NCI-H510A treated with DMSO at 0.1 percent for 48 hours (cell line): ENCODE results near the gene STAM2.
"Not testable (repeated sequence)": the region's sequence is repeated elsewhere in the genome, so short reads cannot be mapped to it uniquely, and the experiment has no call there.

ENCODE experiments used
- DNase-seq: peaks from one replicate; lab custom pipeline; 2025; lab: John Stamatoyannopoulos, UW

The STAM2 gene

GRCh38 chr2:152172201-152172785 is 3.3 kb downstream of the STAM2 start:
- DNase-seq = not testable (repeated sequence)

GRCh38 chr2:152171718-152172117 is 3.8 kb downstream of the STAM2 start:
- no peak for DNase-seq

GRCh38 chr2:152169158-152169557 is 6.4 kb downstream of the STAM2 start:
- not testable (repeated sequence) for DNase-seq

DNA sequence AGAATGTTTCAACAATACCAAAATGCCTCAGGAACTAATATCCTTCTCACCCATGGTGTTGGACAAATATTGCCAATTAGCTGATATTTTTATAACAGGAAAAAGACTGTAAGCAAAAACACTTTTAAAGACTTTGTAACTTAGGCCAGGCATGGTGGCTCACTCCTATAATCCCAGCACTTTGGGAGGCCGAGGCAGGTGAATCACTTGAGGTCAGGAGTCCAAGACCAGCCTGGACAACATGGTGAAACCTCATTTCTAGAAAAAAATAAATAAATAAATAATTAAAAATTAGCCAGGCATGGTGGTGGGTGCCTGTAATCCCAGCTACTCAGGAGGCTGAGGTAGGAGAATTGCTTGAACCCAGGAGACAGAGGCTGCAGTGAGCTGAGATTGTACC is 8.1 kb downstream of the STAM2 start:
- DNase-seq = not testable (repeated sequence)

DNA sequence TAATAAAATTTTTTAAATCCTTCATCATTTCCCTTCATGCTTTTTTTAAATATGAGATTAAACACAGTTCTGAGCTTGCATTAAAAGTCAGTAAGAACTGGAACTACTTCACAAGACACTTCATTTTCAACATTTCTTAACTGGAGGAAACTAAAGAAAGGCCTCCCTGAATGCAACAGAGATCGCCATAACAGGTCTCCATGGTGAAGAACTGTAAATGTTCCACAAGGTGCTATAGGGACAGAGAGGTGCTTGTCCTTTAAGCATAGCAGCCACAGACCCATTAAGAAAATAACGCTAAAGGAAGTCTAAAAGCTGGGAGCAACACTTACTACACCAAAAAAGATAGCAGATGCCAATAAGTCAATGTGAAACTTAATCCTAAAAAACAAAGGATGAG is 8.5 kb downstream of the STAM2 start:
- no peak for DNase-seq

GRCh38 chr2:152166633-152167032 is 8.9 kb downstream of the STAM2 start:
- no peak for DNase-seq

DNA sequence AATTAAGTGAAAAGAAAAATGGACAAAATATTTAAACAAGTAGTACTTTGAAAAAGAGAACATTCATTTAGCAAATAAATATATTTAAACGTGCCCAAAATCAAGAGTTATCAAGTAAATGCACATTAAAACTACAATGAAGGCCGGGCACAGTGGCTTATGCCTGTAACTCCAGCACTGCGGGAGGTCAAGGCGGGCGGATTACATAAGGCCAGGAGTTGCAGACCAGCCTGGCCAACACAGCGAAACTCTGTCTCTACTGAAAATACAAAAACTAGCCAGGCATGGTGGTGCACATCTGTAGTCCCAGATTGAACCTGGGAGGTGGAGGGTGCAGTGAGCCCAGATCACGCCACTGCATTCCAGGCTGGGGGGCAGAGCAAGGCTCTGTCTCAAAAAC is 9.8 kb downstream of the STAM2 start:
- DNase-seq = no peak

DNA sequence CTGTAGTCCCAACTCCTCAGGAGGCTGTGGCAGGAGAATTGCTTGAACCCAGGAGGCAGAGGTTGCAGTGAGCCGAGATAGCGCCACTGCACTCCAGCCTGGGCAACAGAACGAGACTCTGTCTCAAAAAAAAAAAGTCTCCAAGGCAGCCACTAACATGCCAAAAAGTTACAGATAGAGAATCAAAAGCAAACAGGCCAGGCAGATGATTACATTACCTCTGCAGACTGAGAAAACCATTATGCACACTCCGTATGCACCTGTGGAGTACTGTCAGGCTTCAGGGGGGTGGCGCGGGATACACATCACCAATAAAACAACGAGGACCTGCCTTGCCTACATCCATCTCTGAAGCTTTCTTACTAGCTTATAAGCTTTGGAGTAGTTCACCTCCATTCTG is 10.3 kb downstream of the STAM2 start:
- no peak for DNase-seq

- DNase-seq = not testable (repeated sequence)
These were observed 11.9 kb downstream of the STAM2 start for GRCh38 chr2:152163669-152164068.

GRCh38 chr2:152162141-152162540 is 13.4 kb downstream of the STAM2 start:
- no peak for DNase-seq

DNA sequence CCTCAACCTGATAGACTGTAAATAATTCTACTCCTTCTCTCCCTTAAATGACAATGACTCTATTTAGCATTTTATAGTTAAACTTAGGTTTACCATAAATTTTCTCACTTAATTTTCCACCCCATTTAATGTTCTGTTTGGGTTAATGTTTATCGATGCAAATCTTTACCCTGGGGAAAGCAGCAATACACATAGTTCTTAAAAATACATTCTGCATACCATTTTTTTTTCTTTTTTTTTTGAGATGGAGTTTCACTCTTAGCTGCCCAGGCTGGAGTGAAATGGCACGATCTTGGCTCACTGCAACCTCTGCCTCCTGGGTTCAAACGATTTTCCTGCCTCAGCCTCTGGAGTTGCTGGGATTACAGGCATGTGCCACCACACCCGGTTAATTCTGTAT is 14.0 kb downstream of the STAM2 start:
- no peak for DNase-seq

GRCh38 chr2:152160378-152160777 is 15.2 kb downstream of the STAM2 start:
- not testable (repeated sequence) for DNase-seq

GRCh38 chr2:152157253-152157652 is 18.3 kb downstream of the STAM2 start:
- DNase-seq = no peak

DNA sequence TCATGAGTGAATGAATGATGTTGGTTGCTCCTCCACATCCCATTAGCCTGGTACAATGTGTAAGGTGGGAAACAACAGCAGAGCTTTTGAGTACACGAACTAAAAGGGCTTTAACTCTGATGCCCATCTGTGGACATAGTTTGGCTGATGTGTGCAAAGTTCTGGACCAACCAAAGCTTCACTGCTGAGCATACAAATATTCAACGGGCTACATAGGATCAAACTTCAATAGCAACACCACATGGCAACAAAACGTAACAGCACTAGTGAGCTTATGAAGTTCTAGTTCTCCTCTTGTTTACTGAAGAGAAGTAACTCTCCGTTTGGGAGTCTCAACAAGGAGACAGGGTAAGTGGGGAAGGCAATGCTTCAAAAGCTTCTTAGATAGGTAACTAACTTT is 20.4 kb downstream of the STAM2 start:
- no peak for DNase-seq

- no peak for DNase-seq
These were observed 21.1 kb downstream of the STAM2 start for GRCh38 chr2:152154462-152154861.

GRCh38 chr2:152134488-152135280 is 40.9 kb downstream of the STAM2 start:
- DNase-seq = no peak

DNA sequence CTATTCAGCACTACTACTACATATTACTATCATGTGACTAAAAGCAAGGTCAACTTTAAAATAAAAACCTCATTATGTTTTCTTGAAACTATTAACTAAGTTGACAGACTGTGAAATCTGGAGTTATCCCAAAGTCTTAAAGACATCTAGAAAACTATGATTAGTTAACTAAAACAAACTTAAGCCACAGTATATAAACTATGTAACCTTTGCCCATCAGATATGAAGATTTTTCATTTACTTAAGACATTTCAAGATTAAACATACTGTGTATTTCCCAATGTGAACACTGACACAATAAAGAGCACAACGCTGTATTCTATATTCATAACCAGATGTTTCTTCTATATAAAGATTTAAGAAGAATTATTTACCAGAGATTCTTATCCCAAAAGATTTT is 43.3 kb downstream of the STAM2 start:
- DNase-seq = no peak

DNA sequence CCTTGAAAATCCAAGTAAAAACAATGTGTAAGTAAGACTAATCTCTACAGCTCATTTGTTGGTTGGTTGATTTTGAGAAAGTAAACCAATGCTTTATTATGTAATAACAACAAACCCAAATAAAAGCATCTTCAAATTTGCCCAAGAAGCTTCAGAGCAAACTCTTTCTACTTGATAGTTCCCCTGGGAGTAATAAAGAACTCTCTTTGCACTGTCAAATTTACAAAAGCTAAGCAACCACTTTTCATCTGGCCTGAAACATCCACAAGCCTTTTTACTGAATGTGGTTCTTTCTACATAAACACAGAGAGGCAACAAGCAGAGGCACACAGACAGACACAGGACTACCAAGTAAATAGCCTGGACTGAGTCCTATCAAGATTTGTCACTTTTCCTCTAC is 47.9 kb downstream of the STAM2 start:
- no peak for DNase-seq

- no peak for DNase-seq
These were observed 48.9 kb downstream of the STAM2 start for GRCh38 chr2:152126664-152127063.

- DNase-seq = no peak
These were observed 53.4 kb downstream of the STAM2 start for GRCh38 chr2:152122161-152122560.

DNA sequence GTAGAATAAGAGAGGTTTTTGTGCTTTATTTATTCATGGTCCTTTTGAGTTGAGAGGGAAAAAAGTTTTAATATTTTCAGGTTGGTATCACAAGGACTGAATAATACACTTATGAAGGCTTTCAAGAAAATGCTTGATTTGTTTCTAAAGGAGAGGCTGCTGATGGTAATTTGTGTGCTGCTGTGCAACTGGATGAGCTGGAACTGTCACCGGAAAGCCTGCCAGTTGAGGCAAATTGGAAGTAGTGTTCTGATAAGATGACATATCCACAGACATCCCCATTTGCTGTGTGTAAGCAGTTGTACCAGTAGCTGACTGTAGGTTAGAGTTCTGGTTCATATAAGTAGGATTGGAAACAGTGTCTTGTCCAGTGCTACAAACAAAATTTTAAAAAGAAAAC is 55.1 kb downstream of the STAM2 start:
- DNase-seq = no peak

DNA sequence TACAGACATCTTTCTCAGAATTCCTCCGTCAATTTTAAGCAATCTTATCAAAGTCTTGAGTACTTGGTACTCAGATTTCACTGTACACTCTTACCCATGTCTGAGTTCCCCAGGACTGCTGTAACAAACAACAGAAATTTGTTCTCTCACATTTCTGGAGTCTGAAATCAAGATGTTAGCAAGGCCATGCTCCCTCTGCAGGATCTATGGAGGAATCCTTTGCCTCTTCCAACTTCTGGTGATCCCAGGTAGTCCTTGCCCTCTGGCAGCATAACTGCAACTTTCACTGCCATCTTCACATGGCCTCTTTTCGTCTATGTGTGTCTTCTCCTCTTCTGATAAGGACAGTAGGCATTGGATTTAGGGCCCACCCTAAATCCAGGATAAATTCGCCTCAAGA is 59.6 kb downstream of the STAM2 start:
- DNase-seq = no peak

GRCh38 chr2:152114366-152114765 is 61.2 kb downstream of the STAM2 start:
- DNase-seq = no peak

GRCh38 chr2:152107140-152107539 is 68.4 kb downstream of the STAM2 start:
- DNase-seq = not testable (repeated sequence)
